Measurements from ENCODE around the gene NKG7.

Gene NKG7

GRCh38 chr19:51354103-51354741 is 18.2 kb downstream of the NKG7 start:
- no peak overlapping the region for H3K4me3 ChIP-seq (ENCODE audit: low read depth, low read length)
- TF ChIP-seq CTCF (IDR thresholded peaks at IDR 0.05; ENCODE audit: low read depth, low read length) = no peak
- no peak for DNase-seq (ENCODE audit: low read depth, low spot score)
- in situ Hi-C loops (cut with HindIII; ENCODE audit: low sequenced_read_pairs) = no loop called here

- in situ Hi-C loops (cut with HindIII; ENCODE audit: low sequenced_read_pairs) = no loop called here
- no peak for TF ChIP-seq CTCF (IDR thresholded peaks at IDR 0.05; ENCODE audit: low read depth, low read length)
- DNase-seq (ENCODE audit: low read depth, low spot score) = no peak
- H3K4me3 ChIP-seq (ENCODE audit: low read depth, low read length) = no peak overlapping the region
Observed at GRCh38 chr19:51352783-51353360, 19.6 kb downstream of the NKG7 start.

- H3K4me3 ChIP-seq (ENCODE audit: low read depth, low read length) = no peak overlapping the region
- no peak for TF ChIP-seq CTCF (IDR thresholded peaks at IDR 0.05; ENCODE audit: low read depth, low read length)
- no peak for DNase-seq (ENCODE audit: low read depth, low spot score)
- in situ Hi-C loops (cut with HindIII; ENCODE audit: low sequenced_read_pairs) = no loop called here
Observed at GRCh38 chr19:51351266-51351990, 21.0 kb downstream of the NKG7 start.

- TF ChIP-seq CTCF (IDR thresholded peaks at IDR 0.05; ENCODE audit: low read depth, low read length) = no peak
- no peak overlapping the region for H3K4me3 ChIP-seq (ENCODE audit: low read depth, low read length)
- in situ Hi-C loops (cut with HindIII; ENCODE audit: low sequenced_read_pairs) = no loop called here
- DNase-seq (ENCODE audit: low read depth, low spot score) = no peak
Observed at GRCh38 chr19:51347209-51347928, 25.1 kb downstream of the NKG7 start.

GRCh38 chr19:51346742-51347141 is 25.7 kb downstream of the NKG7 start:
- H3K4me3 ChIP-seq (ENCODE audit: low read depth, low read length) = no peak overlapping the region
- DNase-seq (ENCODE audit: low read depth, low spot score) = no peak
- TF ChIP-seq CTCF (IDR thresholded peaks at IDR 0.05; ENCODE audit: low read depth, low read length) = no peak
- in situ Hi-C loops (cut with HindIII; ENCODE audit: low sequenced_read_pairs) = no loop called here

GRCh38 chr19:51345076-51345620 is 27.3 kb downstream of the NKG7 start:
- H3K4me3 ChIP-seq (ENCODE audit: low read depth, low read length) = no peak overlapping the region
- in situ Hi-C loops (cut with HindIII; ENCODE audit: low sequenced_read_pairs) = no loop called here
- TF ChIP-seq CTCF (IDR thresholded peaks at IDR 0.05; ENCODE audit: low read depth, low read length) = no peak
- DNase-seq (ENCODE audit: low read depth, low spot score) = no peak
